Measurements from ENCODE around the gene DGKB.

DNA sequence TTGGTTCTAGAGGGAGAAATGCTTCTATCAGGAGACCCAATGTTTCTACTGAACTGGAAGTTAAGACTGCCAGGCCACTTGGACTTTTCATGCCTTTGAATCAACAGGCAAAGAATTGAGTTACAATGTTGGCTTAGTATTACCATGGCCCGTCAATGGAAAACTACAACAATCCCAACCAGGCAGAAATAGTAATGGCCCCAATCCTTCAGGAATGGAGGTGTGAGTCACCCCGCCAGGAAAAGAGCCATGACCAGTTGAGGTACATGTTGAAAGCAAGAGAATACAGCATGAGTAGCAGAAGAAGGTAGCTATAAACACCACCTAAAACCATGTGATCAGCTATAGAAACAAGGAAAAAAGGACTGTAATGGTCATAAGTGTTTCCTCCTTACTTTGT, 101.9 kb downstream of the DGKB start:
- TF ChIP-seq, protein P1, sequence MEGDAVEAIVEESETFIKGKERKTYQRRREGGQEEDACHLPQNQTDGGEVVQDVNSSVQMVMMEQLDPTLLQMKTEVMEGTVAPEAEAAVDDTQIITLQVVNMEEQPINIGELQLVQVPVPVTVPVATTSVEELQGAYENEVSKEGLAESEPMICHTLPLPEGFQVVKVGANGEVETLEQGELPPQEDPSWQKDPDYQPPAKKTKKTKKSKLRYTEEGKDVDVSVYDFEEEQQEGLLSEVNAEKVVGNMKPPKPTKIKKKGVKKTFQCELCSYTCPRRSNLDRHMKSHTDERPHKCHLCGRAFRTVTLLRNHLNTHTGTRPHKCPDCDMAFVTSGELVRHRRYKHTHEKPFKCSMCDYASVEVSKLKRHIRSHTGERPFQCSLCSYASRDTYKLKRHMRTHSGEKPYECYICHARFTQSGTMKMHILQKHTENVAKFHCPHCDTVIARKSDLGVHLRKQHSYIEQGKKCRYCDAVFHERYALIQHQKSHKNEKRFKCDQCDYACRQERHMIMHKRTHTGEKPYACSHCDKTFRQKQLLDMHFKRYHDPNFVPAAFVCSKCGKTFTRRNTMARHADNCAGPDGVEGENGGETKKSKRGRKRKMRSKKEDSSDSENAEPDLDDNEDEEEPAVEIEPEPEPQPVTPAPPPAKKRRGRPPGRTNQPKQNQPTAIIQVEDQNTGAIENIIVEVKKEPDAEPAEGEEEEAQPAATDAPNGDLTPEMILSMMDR (IDR thresholded peaks at IDR 0.05): no peak
- TF ChIP-seq EP300 (IDR thresholded peaks at IDR 0.05; ENCODE audit: low read depth) (no peak), POLR2A (IDR thresholded peaks at IDR 0.05) (no peak)
